DMS53 (cell line): ENCODE results near the gene UBA5.

ENCODE experiments used
- DNase-seq: peaks from one replicate; lab custom pipeline; 2025; lab: John Stamatoyannopoulos, UW

Gene UBA5

GRCh38 chr3:132654721-132655120, 5.4 kb upstream of the UBA5 start:
- no peak for DNase-seq

DNA sequence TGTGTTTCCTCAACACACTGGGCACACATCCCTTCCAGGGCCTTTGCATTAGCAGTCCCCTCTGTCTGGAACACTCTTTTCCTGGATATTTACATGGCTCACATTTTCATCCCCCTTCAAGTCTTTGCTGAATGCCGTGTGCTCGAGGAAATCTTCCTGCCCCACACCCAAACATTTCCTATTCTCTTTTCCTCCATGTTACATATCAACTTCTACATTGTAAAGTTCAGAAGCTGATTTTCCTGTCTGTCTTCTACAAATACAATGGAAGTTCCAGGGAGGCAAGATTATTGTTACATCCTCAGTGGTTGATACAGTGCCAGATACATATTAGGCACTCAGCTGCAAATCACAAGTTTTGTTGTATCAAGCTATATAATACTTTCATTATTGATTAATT, 4.7 kb upstream of the UBA5 start:
- DNase-seq = no peak

DNA sequence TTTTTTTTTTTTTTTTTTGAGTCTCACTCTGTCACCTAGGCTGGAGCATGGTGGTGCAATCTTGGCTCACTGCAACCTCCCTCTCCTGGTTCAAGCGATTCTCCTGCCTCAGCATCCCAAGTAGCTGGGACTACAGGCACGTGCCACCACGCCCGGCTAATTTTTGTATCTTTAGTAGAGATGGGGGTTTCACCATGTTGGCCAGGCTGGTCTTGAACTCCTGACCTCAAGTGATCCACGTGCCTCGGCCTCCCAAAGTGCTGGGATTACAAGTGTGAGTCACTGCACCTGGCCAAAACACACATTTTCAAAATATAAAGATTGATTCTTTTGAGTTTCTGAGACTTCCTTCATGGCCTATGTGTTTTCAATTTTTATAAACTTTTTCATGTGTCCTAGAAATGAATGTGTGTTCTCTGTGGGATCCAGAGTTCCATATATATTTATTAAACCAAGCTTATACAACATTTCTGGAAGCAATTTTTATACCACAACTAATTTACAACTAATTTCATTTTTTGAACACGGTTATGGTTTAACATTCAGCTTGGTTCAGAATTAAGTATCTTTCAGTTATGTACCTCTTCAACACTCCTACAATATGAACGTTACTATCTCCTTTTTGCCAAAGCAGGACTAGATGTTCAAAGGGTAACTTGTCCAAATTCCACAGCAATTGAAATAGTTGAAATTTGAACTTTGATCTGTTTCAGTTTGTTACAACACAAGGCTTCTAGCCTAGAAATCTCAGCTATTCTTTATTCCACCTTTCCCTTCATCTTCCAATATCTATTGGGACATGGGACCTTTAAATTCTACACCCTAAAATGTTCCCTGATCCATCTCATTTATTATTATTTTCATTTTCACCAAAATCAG, 2.0 kb upstream of the UBA5 start:
- no peak for DNase-seq

GRCh38 chr3:132659000-132659364, 1.1 kb upstream of the UBA5 start:
- DNase-seq = peak; percentile 50

GRCh38 chr3:132659365-132660051, 621 bp upstream of the UBA5 start, which contains the start of gene ACAD11:
ACAD11 (minus strand) TSS chr3:132659809; CDS start chr3:132659751, 58 bp downstream.
- DNase-seq = peak; percentile 78

- DNase-seq = no peak
Measured at GRCh38 chr3:132660811-132661070, 612 bp downstream of the UBA5 start.

- peak; percentile 38 for DNase-seq
Measured at GRCh38 chr3:132661101-132661500, 972 bp downstream of the UBA5 start.

DNA sequence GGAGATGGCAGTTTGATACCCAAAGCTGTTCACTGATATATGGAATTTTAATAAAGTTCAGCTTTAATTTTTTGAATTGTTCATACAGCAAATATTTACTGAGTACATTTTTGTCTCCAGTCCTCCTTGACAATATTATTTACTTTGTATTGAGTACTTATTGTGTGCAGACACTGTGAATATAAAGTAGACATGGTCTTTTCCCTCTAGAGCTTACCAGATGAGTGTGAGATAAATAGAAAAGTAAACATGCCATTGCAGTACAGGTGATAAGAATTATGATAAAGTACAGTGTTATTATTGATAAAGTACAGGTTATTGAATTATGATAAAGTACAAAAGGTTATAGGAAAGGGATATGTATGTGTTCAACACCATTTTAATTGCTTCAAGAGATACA, 2.1 kb downstream of the UBA5 start:
- DNase-seq = peak; percentile 79

GRCh38 chr3:132665230-132665745, 5.2 kb downstream of the UBA5 start:
- no peak for DNase-seq

- no peak for DNase-seq
Measured at GRCh38 chr3:132669256-132669777, 9.2 kb downstream of the UBA5 start.

DNA sequence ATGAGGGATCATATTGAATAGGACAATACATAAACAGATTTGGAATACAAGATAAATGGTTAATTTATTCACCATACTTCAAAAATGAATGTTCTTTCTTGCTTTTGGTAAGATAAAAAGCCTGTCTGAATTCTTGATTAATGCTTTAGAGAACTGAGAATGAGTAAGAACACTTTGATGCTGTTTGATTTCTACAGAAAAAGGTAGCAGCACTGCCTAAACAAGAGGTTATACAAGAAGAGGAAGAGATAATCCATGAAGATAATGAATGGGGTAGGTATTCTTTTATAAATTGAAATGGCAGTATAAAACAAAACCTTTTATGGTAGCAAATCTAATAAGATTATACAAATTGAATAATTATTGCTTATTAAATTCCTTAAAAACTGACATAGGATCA, 15.3 kb downstream of the UBA5 start:
- DNase-seq = no peak

DNA sequence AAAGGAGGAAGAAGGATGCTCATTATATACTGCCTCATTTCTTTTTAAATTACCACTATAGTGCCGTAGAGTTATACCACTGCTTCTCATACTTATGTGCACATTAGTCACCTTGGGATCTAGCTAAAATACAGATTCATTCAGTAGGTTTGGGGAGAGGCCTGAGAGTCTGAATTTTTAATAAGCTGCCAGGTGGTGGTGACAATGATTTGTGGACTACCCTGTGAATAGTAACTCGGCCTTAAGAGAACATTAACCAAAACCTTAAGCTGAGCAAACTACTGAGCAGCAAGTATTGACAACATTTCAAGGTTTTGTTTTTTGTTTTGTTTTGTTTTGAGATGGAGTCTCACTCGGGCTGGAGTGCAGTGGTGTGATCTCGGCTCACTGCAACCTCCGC, 19.8 kb downstream of the UBA5 start:
- DNase-seq = no peak

DNA sequence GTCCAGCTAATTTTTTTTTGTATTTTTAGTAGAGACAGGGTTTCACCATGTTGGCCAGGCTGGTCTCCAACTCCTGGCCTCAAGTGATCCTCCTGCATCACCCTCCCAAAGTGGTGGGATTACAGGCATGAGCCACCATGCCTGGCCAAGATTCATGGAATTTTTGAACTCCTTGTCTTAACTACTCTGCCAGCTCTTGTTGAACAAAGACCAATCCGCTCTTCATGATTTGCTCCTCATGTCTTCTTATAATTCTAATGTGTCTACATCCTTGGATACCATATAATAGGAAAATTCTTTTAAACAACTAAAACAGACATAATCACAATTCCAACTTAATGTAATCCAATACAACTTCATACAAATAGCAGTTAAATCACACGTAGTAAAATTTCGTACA, 21.3 kb downstream of the UBA5 start:
- no peak for DNase-seq

GRCh38 chr3:132682201-132682600, 22.1 kb downstream of the UBA5 start:
- no peak for DNase-seq

DNA sequence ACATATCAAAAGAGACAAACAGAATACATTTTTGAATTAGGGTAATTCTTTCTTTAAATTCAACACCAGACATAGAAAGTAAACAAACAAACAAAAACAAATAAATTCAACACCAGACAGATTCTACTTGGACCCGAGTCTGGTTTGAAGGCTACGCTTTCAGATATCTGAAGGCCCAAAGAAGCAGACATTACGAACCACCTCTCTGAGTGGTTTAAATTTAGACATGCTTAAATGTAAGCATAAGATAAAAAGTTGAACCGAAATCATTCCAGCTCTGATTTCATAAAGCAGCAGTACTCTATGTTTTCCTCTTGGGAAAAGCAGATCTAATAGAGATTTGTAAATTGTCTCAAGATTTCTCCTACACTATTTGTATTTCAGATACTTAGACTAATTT, 29.9 kb downstream of the UBA5 start:
- no peak for DNase-seq

DNA sequence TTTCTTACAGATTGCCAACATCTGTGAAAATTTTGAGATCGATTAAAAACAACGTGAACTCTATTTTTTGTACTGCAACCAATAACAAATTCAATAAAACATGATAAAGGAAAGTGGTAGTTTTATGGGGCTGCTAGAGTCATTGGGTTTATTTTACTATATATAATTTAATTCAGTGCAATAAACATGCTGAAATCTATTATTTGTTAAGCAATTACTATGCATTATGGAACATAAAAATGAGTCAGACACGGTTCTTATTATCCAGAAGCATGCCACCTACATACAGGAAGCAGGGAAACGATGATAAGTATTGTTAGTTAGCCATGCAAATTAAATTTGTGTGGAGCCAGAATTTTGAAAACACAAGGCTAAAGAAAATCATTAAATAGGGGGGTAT, 34.9 kb downstream of the UBA5 start:
- no peak for DNase-seq

DNA sequence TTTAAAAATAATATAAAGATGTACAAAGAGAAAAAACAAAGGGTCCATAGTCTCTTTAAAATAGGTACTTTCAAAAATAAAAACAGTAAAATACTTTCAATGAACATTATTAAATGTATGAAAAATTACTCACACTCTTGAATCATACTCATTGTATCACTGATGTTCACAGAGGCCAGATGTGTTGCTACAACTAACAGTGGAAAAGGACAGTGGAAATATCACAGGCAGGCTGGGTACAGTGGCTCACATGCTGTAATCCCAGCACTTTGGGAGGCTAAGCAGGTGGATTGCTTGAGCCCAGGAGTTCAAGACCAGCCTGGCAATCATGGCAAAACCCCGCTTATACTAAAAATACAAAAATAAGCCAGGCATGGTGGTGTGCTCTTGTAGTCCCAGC, 35.3 kb downstream of the UBA5 start:
- DNase-seq = no peak

DNA sequence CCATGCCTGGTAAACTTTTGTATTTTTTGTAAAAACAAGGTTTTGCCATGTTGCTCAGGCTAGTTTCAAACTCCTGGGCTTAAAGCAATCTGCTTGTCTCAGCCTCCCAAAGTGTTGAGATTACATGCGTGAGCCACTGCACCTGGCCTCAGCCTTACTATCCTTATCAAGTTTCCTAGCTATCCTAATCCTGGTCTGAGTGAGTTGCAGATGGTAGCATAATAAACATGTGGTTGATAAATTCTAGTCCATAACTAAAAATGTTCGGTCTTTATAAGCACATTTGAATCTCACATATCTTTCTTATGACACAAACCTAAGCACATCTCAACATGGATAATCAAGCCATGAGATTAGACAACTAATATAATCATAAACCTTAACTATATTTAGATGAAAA, 43.6 kb downstream of the UBA5 start:
- DNase-seq = no peak

- DNase-seq = no peak
Measured at GRCh38 chr3:132709761-132710160, 49.6 kb downstream of the UBA5 start.

DNA sequence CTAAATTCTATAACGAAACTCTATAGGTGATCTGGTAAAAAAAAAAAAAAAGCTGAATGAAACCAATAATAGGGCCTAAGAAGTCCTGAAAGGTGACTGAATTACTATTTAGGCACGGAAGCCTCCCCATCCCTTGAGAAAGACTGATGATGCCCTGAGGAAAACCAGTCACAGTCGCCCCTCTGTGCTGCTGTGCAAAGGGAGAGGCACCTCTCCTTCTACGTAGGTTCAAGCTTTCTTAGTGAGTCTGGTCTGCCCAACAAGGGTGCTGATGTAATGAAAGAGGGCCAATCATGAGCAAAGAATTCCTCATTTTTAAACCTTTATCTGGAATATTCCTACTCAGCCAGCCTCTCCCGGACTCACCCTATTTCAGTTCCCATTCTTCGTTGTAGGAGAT, 50.2 kb downstream of the UBA5 start:
- DNase-seq = no peak

- no peak for DNase-seq
Measured at GRCh38 chr3:132713977-132714727, 54.0 kb downstream of the UBA5 start.

- DNase-seq = no peak
Measured at GRCh38 chr3:132716372-132716771, 56.2 kb downstream of the UBA5 start.

DNA sequence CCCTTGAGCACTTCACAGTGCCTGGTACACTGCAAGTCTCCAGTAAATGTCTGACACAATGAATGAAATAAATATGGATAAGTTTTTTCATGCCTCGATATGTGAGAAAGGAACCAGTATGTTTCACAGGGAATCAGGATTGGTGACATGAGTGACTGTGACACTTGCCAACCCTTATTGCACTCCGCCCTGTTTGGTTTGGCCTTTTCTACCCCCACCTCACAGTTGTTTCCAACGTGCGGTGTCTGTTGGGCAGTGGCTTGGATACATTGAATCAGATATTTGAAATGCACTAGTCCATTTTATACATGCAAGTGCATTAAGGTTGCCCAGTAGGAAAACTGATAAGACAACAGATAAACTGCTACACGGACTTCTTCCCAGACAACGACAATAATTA, 60.1 kb downstream of the UBA5 start:
- no peak for DNase-seq
